BE2C (cell line): ENCODE results near the gene ZNF618.

ENCODE experiments used
- DNase-seq: peaks from one replicate; pipeline ENCODE4 v3.0.0-alpha.2; 2020
- H3K27me3 ChIP-seq: fragments of 250-450 bp; sonication (Bioruptor Pico); 2 replicates; pipeline ENCODE4 v1.5.1; 2020; ENCODE audit warnings: mild to moderate bottlenecking
- H3K36me3 ChIP-seq: fragments of 250-450 bp; sonication (Bioruptor Pico); 2 replicates; pipeline ENCODE4 v1.5.1; 2020; ENCODE audit warnings: mild to moderate bottlenecking
- H3K4me1 ChIP-seq: fragments of 250-450 bp; sonication (Bioruptor Pico); 2 replicates; pipeline ENCODE4 v1.5.1; 2020
- H3K4me3 ChIP-seq: 2 replicates; pipeline ENCODE4 v1.5.1; 2011; ENCODE audit warnings: low read depth, low read length
- H3K9me3 ChIP-seq: fragments of 250-450 bp; sonication (Bioruptor Pico); 2 replicates; pipeline ENCODE4 v1.5.1; 2020
- CTCF ChIP-seq: IDR thresholded peaks from 2 replicates; pipeline ENCODE4 v1.5.1; 2012; ENCODE audit warnings: mild to moderate bottlenecking, low read depth, low read length

Gene ZNF618

GRCh38 chr9:114034196-114034595 is 158.1 kb downstream of the ZNF618 start:
- Histone ChIP-seq H3K4me3 (no peak overlapping the region), H3K27me3 (no peaks in the 10 kb centered on the region), H3K36me3 (peaks cover 39% of the 10 kb centered on the region), H3K4me1 (peaks cover 14% of the 10 kb centered on the region), H3K9me3 (no peaks in the 10 kb centered on the region)
- no peak for TF ChIP-seq CTCF
- DNase-seq, result no peak

GRCh38 chr9:114034661-114035062 is 158.6 kb downstream of the ZNF618 start:
- Histone ChIP-seq H3K4me1 (peaks cover 14% of the 10 kb centered on the region), H3K36me3 (peaks cover 43% of the 10 kb centered on the region), H3K4me3 (no peak overlapping the region), H3K9me3 (peaks cover 2% of the 10 kb centered on the region; the same call in 1 of the 2 replicates), H3K27me3 (no peaks in the 10 kb centered on the region)
- DNase-seq, result no peak
- TF ChIP-seq CTCF, result no peak

- H3K4me1 ChIP-seq, result peaks cover 14% of the 10 kb centered on the region
- H3K36me3 ChIP-seq, result peaks cover 45% of the 10 kb centered on the region
- no peak for TF ChIP-seq CTCF
- H3K9me3 ChIP-seq, result peaks cover 2% of the 10 kb centered on the region; the same call in 1 of the 2 replicates
- no peak overlapping the region for H3K4me3 ChIP-seq
- no peak for DNase-seq
- H3K27me3 ChIP-seq, result no peaks in the 10 kb centered on the region
Measured at GRCh38 chr9:114035221-114035844, 159.2 kb downstream of the ZNF618 start.

- peaks cover 42% of the 10 kb centered on the region for H3K36me3 ChIP-seq
- TF ChIP-seq CTCF, result no peak
- no peaks in the 10 kb centered on the region for H3K27me3 ChIP-seq
- DNase-seq, result no peak
- H3K9me3 ChIP-seq, result peaks cover 2% of the 10 kb centered on the region; the same call in 1 of the 2 replicates
- no peak overlapping the region for H3K4me3 ChIP-seq
- peaks cover 14% of the 10 kb centered on the region for H3K4me1 ChIP-seq
Measured at GRCh38 chr9:114035845-114036801, 160.0 kb downstream of the ZNF618 start.

GRCh38 chr9:114037249-114037648 is 161.1 kb downstream of the ZNF618 start:
- no peak for DNase-seq
- H3K4me1 ChIP-seq, result peaks cover 8% of the 10 kb centered on the region; the same call in 1 of the 2 replicates
- no peak overlapping the region for H3K4me3 ChIP-seq
- H3K36me3 ChIP-seq, result peaks cover 42% of the 10 kb centered on the region
- H3K27me3 ChIP-seq, result no peaks in the 10 kb centered on the region
- no peak for TF ChIP-seq CTCF
- H3K9me3 ChIP-seq, result peaks cover 2% of the 10 kb centered on the region; the same call in 1 of the 2 replicates
